Osteoblast (primary cell): ENCODE data around the gene PTBP3. TPM values are rescaled to one million over a fixed set of nuclear protein-coding genes. Genes with fewer than 3 reads are reported as not detected.

Experiments used
- DNase-seq: peaks from one replicate; pipeline ENCODE4 v3.0.0; 2011; ENCODE audit warnings: low spot score, mixed read lengths; ENCODE audit not compliant: insufficient read length; ENCODE audit errors: missing footprints
- H2AFZ ChIP-seq: 2 replicates; pipeline ENCODE4 v1.6.0; 2011; ENCODE audit warnings: mild to moderate bottlenecking, low read length
- H3K27ac ChIP-seq: 2 replicates; pipeline ENCODE4 v1.5.1; 2011; ENCODE audit warnings: mild to moderate bottlenecking, low read depth, low read length, moderate library complexity
- H3K27me3 ChIP-seq: 2 replicates; pipeline ENCODE4 v1.6.0; 2012; ENCODE audit warnings: mild to moderate bottlenecking, control low read depth, inconsistent platforms, low read length, moderate library complexity; ENCODE audit not compliant: insufficient read depth
- H3K36me3 ChIP-seq: 2 replicates; pipeline ENCODE4 v1.5.1; 2011; ENCODE audit warnings: mild to moderate bottlenecking, low read length, control low read depth, moderate library complexity; ENCODE audit not compliant: insufficient read depth
- H3K4me1 ChIP-seq: 2 replicates; pipeline ENCODE4 v1.5.1; 2011; ENCODE audit warnings: mild to moderate bottlenecking, low read length, control low read depth, moderate library complexity; ENCODE audit not compliant: insufficient read depth
- H3K4me2 ChIP-seq: 2 replicates; pipeline ENCODE4 v1.6.0; 2011; ENCODE audit warnings: mild to moderate bottlenecking, low read length; ENCODE audit not compliant: insufficient read depth
- H3K4me3 ChIP-seq: fragments of 200-600 bp; sonication (generic); 3 replicates; pipeline ENCODE4 v1.5.1; 2012; ENCODE audit warnings: mild to moderate bottlenecking, low read length, inconsistent platforms; ENCODE audit not compliant: insufficient read depth
- H3K79me2 ChIP-seq: 2 replicates; pipeline ENCODE4 v1.6.0; 2012; ENCODE audit warnings: mild to moderate bottlenecking, low read length, control low read depth, inconsistent platforms; ENCODE audit not compliant: insufficient read depth
- H3K9me3 ChIP-seq: 2 replicates; pipeline ENCODE4 v1.5.1; 2011; ENCODE audit warnings: low read depth, low read length, control low read depth
- H4K20me1 ChIP-seq: 2 replicates; pipeline ENCODE4 v1.6.0; 2012; ENCODE audit warnings: mild to moderate bottlenecking, low read length, control low read depth; ENCODE audit not compliant: insufficient read depth
- CTCF ChIP-seq: IDR thresholded peaks from 2 replicates; pipeline ENCODE4 v1.5.1; 2011; ENCODE audit warnings: mild to moderate bottlenecking, low read depth, low read length, moderate library complexity; ENCODE audit errors: extremely low read depth
- total RNA-seq: library from RNA; depleted of rRNA; stranded (reverse); fragments of >200 nt; gene quantifications from 2 replicates; pipeline ENCODE4 v1.2.3, GENCODE V29; 2012

Gene PTBP3
- total RNA-seq, 1 donor = 42.0 TPM

GRCh38 chr9:112280904-112281303 is 52.5 kb downstream of the PTBP3 start:
- peaks cover 2% of the 10 kb centered on the region for H3K9me3 ChIP-seq
- H3K36me3 ChIP-seq = peaks cover 15% of the 10 kb centered on the region
- H2AFZ ChIP-seq = no peak overlapping the region
- no peak for TF ChIP-seq CTCF
- no peak overlapping the region for H3K27ac ChIP-seq
- no peaks in the 10 kb centered on the region for H3K4me1 ChIP-seq
- H3K4me2 ChIP-seq = no peak overlapping the region
- no peaks in the 10 kb centered on the region for H3K27me3 ChIP-seq
- peaks cover 10% of the 10 kb centered on the region for H4K20me1 ChIP-seq
- H3K4me3 ChIP-seq = no peak overlapping the region
- peaks cover 79% of the 10 kb centered on the region for H3K79me2 ChIP-seq
- DNase-seq = no peak

GRCh38 chr9:112279501-112279900 is 53.9 kb downstream of the PTBP3 start:
- no peaks in the 10 kb centered on the region for H3K27me3 ChIP-seq
- H3K36me3 ChIP-seq = peaks cover 11% of the 10 kb centered on the region
- H3K9me3 ChIP-seq = peaks cover 2% of the 10 kb centered on the region
- peaks cover 88% of the 10 kb centered on the region for H3K79me2 ChIP-seq
- H2AFZ ChIP-seq = no peak overlapping the region
- TF ChIP-seq CTCF = no peak
- H3K27ac ChIP-seq = no peak overlapping the region
- no peak for DNase-seq
- peaks cover 10% of the 10 kb centered on the region for H4K20me1 ChIP-seq
- no peak overlapping the region for H3K4me3 ChIP-seq
- no peak overlapping the region for H3K4me2 ChIP-seq
- no peaks in the 10 kb centered on the region for H3K4me1 ChIP-seq

GRCh38 chr9:112278152-112278551 is 55.3 kb downstream of the PTBP3 start:
- DNase-seq = no peak
- H3K36me3 ChIP-seq = no peaks in the 10 kb centered on the region

GRCh38 chr9:112274600-112274999 is 58.8 kb downstream of the PTBP3 start:
- Histone ChIP-seq H3K27me3 (no peaks in the 10 kb centered on the region), H3K4me2 (no peak overlapping the region), H4K20me1 (peaks cover 17% of the 10 kb centered on the region), H3K4me1 (peaks cover 11% of the 10 kb centered on the region), H3K27ac (no peak overlapping the region), H3K4me3 (no peak overlapping the region), H3K79me2 (peaks cover 96% of the 10 kb centered on the region), H2AFZ (no peak overlapping the region), H3K36me3 (peaks cover 13% of the 10 kb centered on the region), H3K9me3 (no peaks in the 10 kb centered on the region)
- DNase-seq = no peak
- no peak for TF ChIP-seq CTCF

More at GRCh38 chr9:112278152-112278551, 55.3 kb downstream of the PTBP3 start:
- no peaks in the 10 kb centered on the region for H3K27me3 ChIP-seq
- peaks cover 15% of the 10 kb centered on the region for H4K20me1 ChIP-seq
- TF ChIP-seq CTCF = no peak
- no peaks in the 10 kb centered on the region for H3K9me3 ChIP-seq
- no peak overlapping the region for H3K27ac ChIP-seq
- H2AFZ ChIP-seq = no peak overlapping the region
- H3K4me3 ChIP-seq = no peak overlapping the region
- no peak overlapping the region for H3K4me2 ChIP-seq
- H3K4me1 ChIP-seq = peaks cover 5% of the 10 kb centered on the region
- H3K79me2 ChIP-seq = peaks cover 87% of the 10 kb centered on the region
